ENCODE measurements around the gene KRABD2.
"Not testable (repeated sequence)": the region's sequence is repeated elsewhere in the genome, so short reads cannot be mapped to it uniquely, and the experiment has no call there.

The KRABD2 gene

GRCh38 chr17:8354236-8354635 lies 22.3 kb downstream of the KRABD2 start:
- no peak for DNase-seq (ENCODE audit: low spot score)
- Histone ChIP-seq H2AFZ (no peak overlapping the region), H3K27me3 (no peaks in the 10 kb centered on the region), H3K9me2 (replicated peaks; ENCODE audit: insufficient read depth) (no peaks in the 10 kb centered on the region), H3K79me2 (no peaks in the 10 kb centered on the region), H3K4me3 (no peak overlapping the region), H3K4me1 (ENCODE audit: insufficient read depth) (no peaks in the 10 kb centered on the region), H3K4me2 (no peak overlapping the region), H3K9me3 (ENCODE audit: low read depth) (no peaks in the 10 kb centered on the region), H3K27ac (no peak overlapping the region), H3K36me3 (replicated peaks; ENCODE audit: insufficient read depth, low read depth) (no peaks in the 10 kb centered on the region), H4K20me1 (ENCODE audit: insufficient read depth, poor library complexity, severe bottlenecking) (no peaks in the 10 kb centered on the region)
- TF ChIP-seq EZH2phosphoT487 (IDR thresholded peaks at IDR 0.05; ENCODE audit: low read depth, severe bottlenecking, unreplicated experiment): no peak
- TF ChIP-seq CTCF (IDR thresholded peaks at IDR 0.05; ENCODE audit: poor library complexity): no peak
- TF ChIP-seq EZH2 (IDR thresholded peaks at IDR 0.05; ENCODE audit: borderline replicate concordance): no peak
- 87% methylated on average over 8 of the region's 8 CpGs for WGBS (ENCODE audit: low lambda C conversion rate, missing lambda C conversion rate)

GRCh38 chr17:8353736-8354135 lies 22.8 kb downstream of the KRABD2 start:
- Histone ChIP-seq H3K27me3 (no peaks in the 10 kb centered on the region), H3K36me3 (replicated peaks; ENCODE audit: insufficient read depth, low read depth) (no peaks in the 10 kb centered on the region), H3K4me1 (ENCODE audit: insufficient read depth) (no peaks in the 10 kb centered on the region), H3K4me3 (no peak overlapping the region), H3K4me2 (no peak overlapping the region), H4K20me1 (ENCODE audit: insufficient read depth, poor library complexity, severe bottlenecking) (no peaks in the 10 kb centered on the region), H3K9me2 (replicated peaks; ENCODE audit: insufficient read depth) (no peaks in the 10 kb centered on the region), H3K27ac (no peak overlapping the region), H2AFZ (no peak overlapping the region), H3K79me2 (no peaks in the 10 kb centered on the region), H3K9me3 (ENCODE audit: low read depth) (no peaks in the 10 kb centered on the region)
- 87% methylated on average over 7 of the region's 7 CpGs for WGBS (ENCODE audit: low lambda C conversion rate, missing lambda C conversion rate)
- TF ChIP-seq CTCF (IDR thresholded peaks at IDR 0.05; ENCODE audit: poor library complexity): no peak
- TF ChIP-seq EZH2 (IDR thresholded peaks at IDR 0.05; ENCODE audit: borderline replicate concordance): no peak
- TF ChIP-seq EZH2phosphoT487 (IDR thresholded peaks at IDR 0.05; ENCODE audit: low read depth, severe bottlenecking, unreplicated experiment): no peak
- DNase-seq (ENCODE audit: low spot score): no peak

GRCh38 chr17:8350339-8350738 lies 26.2 kb downstream of the KRABD2 start:
- Histone ChIP-seq H3K27ac (no peak overlapping the region), H3K4me1 (ENCODE audit: insufficient read depth) (no peaks in the 10 kb centered on the region)

GRCh38 chr17:8347001-8347400 lies 29.5 kb downstream of the KRABD2 start:
- H3K4me2 ChIP-seq; H4K20me1 ChIP-seq (ENCODE audit: insufficient read depth, poor library complexity, severe bottlenecking); H3K4me3 ChIP-seq; H3K36me3 ChIP-seq (replicated peaks; ENCODE audit: insufficient read depth, low read depth); H3K9me2 ChIP-seq (replicated peaks; ENCODE audit: insufficient read depth); DNase-seq (ENCODE audit: low spot score); H3K27me3 ChIP-seq; H3K79me2 ChIP-seq; H3K27ac ChIP-seq; H3K9me3 ChIP-seq (ENCODE audit: low read depth); H2AFZ ChIP-seq; H3K4me1 ChIP-seq (ENCODE audit: insufficient read depth): not testable (repeated sequence)
- WGBS (ENCODE audit: low lambda C conversion rate, missing lambda C conversion rate): 88% methylated on average over 11 of the region's 25 CpGs

More at GRCh38 chr17:8350339-8350738, 26.2 kb downstream of the KRABD2 start:
- no peaks in the 10 kb centered on the region for H3K79me2 ChIP-seq
- H3K4me2 ChIP-seq: no peak overlapping the region
- DNase-seq (ENCODE audit: low spot score): no peak
- 92% methylated on average over 7 of the region's 7 CpGs for WGBS (ENCODE audit: low lambda C conversion rate, missing lambda C conversion rate)
- H3K9me2 ChIP-seq (replicated peaks; ENCODE audit: insufficient read depth): no peaks in the 10 kb centered on the region
- no peak for TF ChIP-seq EZH2phosphoT487 (IDR thresholded peaks at IDR 0.05; ENCODE audit: low read depth, severe bottlenecking, unreplicated experiment)
- TF ChIP-seq EZH2 (IDR thresholded peaks at IDR 0.05; ENCODE audit: borderline replicate concordance): no peak
- H4K20me1 ChIP-seq (ENCODE audit: insufficient read depth, poor library complexity, severe bottlenecking): no peaks in the 10 kb centered on the region
- no peaks in the 10 kb centered on the region for H3K9me3 ChIP-seq (ENCODE audit: low read depth)
- no peak overlapping the region for H3K4me3 ChIP-seq
- H3K27me3 ChIP-seq: no peaks in the 10 kb centered on the region
- no peaks in the 10 kb centered on the region for H3K36me3 ChIP-seq (replicated peaks; ENCODE audit: insufficient read depth, low read depth)
- no peak overlapping the region for H2AFZ ChIP-seq
